B cell (primary cell): Measurements from ENCODE around the gene ADORA2B. TPM values are rescaled to one million over a fixed set of nuclear protein-coding genes. Genes with fewer than 3 reads are reported as not detected.

ENCODE experiments used
- ATAC-seq: fragments of 200-7000 bp; cut with Tn5 transposase; one replicate; pipeline ENCODE4 v1.10.0; 2021; ENCODE audit warnings: low read depth, mild to moderate bottlenecking, moderate number of reproducible peaks, moderate library complexity
- CTCF ChIA-PET: fragments of 350-600 bp; sonication (Branson Sonifier 250); formaldehyde crosslinking; loops from one replicate; lab custom pipeline; 2021; ENCODE audit warnings: antibody characterized with exemption, inconsistent platforms; lab: Charles Lee
- POLR2A ChIA-PET: fragments of 350-600 bp; sonication (Branson Sonifier 250); formaldehyde crosslinking; loops from one replicate; lab custom pipeline; 2021; ENCODE audit warnings: antibody characterized with exemption; lab: Charles Lee
- DNase-seq: peaks from one replicate; pipeline ENCODE4 v3.0.0; 2013
- H2AFZ ChIP-seq: 2 replicates; pipeline ENCODE4 v1.6.1; 2012; ENCODE audit warnings: mild to moderate bottlenecking, low read depth, low read length; ENCODE audit not compliant: insufficient read depth, poor library complexity, severe bottlenecking
- H3K27ac ChIP-seq, 2 donors: 1 replicate in 1 of 2; 2 replicates in 1 of 2; pipeline ENCODE4 v1.5.1; 2012 to 2013; ENCODE audit warnings: low read length in 2 of 2, mild to moderate bottlenecking in 2 of 2, moderate library complexity in 1 of 2
- H3K27me3 ChIP-seq, 4 experiments: fragments of 200-600 bp in 1 of 4; sonication (generic) in 1 of 4; replicated peaks in 1 of 4; 1 replicate in 2 of 4; 2 replicates in 2 of 4; pipeline versions ENCODE4 v1.6.1 to v1.7.0; 2013 to 2016; ENCODE audit warnings: low read length in 3 of 4, mild to moderate bottlenecking in 2 of 4, mixed read lengths in 1 of 4, moderate library complexity in 1 of 4; ENCODE audit not compliant: insufficient read depth in 4 of 4, control insufficient read depth in 3 of 4; ENCODE audit errors: control extremely low read depth in 1 of 4
- H3K36me3 ChIP-seq, 2 experiments: replicated peaks in 1 of 2; 1 replicate in 1 of 2; 2 replicates in 1 of 2; pipeline versions ENCODE4 v1.6.1 to v1.7.1; 2013; ENCODE audit warnings: low read length in 1 of 2; ENCODE audit not compliant: insufficient read depth in 2 of 2, control insufficient read depth in 1 of 2; ENCODE audit errors: control extremely low read depth in 1 of 2, extremely low read depth in 1 of 2
- H3K4me1 ChIP-seq, 2 donors: fragments of 200-600 bp in 1 of 2; sonication (generic) in 1 of 2; 1 replicate in 1 of 2; 2 replicates in 1 of 2; pipeline versions ENCODE4 v1.5.1 to v1.6.1; 2013 to 2017; ENCODE audit warnings: low read length in 2 of 2; ENCODE audit not compliant: control insufficient read depth in 2 of 2, insufficient read depth in 2 of 2
- H3K4me2 ChIP-seq: replicated peaks from 2 replicates; pipeline ENCODE3; 2012; ENCODE audit warnings: mild to moderate bottlenecking, low read depth, low read length; ENCODE audit not compliant: poor library complexity, severe bottlenecking
- H3K4me3 ChIP-seq, 5 experiments: fragments of 200-600 bp in 1 of 5; sonication (generic) in 1 of 5; 1 replicate in 3 of 5; 2 replicates in 2 of 5; pipeline versions ENCODE4 v1.5.1 to v1.7.0; 2011 to 2016; ENCODE audit warnings: low read length in 4 of 5, mild to moderate bottlenecking in 4 of 5, low read depth in 2 of 5, control low read depth in 1 of 5, moderate library complexity in 1 of 5; ENCODE audit not compliant: insufficient read depth in 1 of 5; ENCODE audit errors: control extremely low read depth in 1 of 5, extremely low read depth in 1 of 5
- H3K79me2 ChIP-seq: fragments of 200-600 bp; sonication (generic); one replicate; pipeline ENCODE4 v1.6.0; 2016; ENCODE audit warnings: low read length; ENCODE audit not compliant: control insufficient read depth, insufficient read depth
- H3K9ac ChIP-seq: fragments of 200-600 bp; sonication (generic); 2 replicates; pipeline ENCODE4 v1.6.1; 2017; ENCODE audit warnings: mild to moderate bottlenecking, low read length, moderate library complexity
- H3K9me3 ChIP-seq, 3 donors: one replicate each; pipeline versions ENCODE4 v1.6.1 to v1.7.1; 2013; ENCODE audit warnings: low read length in 2 of 3; ENCODE audit not compliant: control insufficient read depth in 2 of 3, insufficient read depth in 1 of 3; ENCODE audit errors: control extremely low read depth in 1 of 3
- H4K20me1 ChIP-seq: 2 replicates; pipeline ENCODE4 v1.6.0; 2012; ENCODE audit warnings: mild to moderate bottlenecking, low read length; ENCODE audit not compliant: insufficient read depth, control insufficient read depth, poor library complexity, severe bottlenecking
- H3K27ac Mint-ChIP-seq: one replicate; pipeline ENCODE4 v1.8.0; 2021; ENCODE audit warnings: mixed read lengths
- H3K27me3 Mint-ChIP-seq: one replicate; pipeline ENCODE4 v1.8.0; 2021; ENCODE audit warnings: mixed read lengths
- H3K4me1 Mint-ChIP-seq: one replicate; pipeline ENCODE4 v1.8.0; 2021; ENCODE audit warnings: mixed read lengths
- H3K4me3 Mint-ChIP-seq: one replicate; pipeline ENCODE4 v1.8.0; 2021; ENCODE audit warnings: mixed read lengths
- H3K9me3 Mint-ChIP-seq: one replicate; pipeline ENCODE4 v1.8.0; 2022; ENCODE audit warnings: mixed read lengths; ENCODE audit not compliant: insufficient read depth
- CTCF ChIP-seq: fragments of 200-600 bp; IDR thresholded peaks from one replicate; pipeline ENCODE4 v1.8.0; 2022; ENCODE audit warnings: antibody characterized with exemption, mild to moderate bottlenecking
- EZH2 ChIP-seq: IDR thresholded peaks from 2 replicates; pipeline ENCODE4 v1.6.1; 2012; ENCODE audit warnings: borderline replicate concordance, low read depth, mild to moderate bottlenecking, moderate library complexity, low read length; ENCODE audit not compliant: insufficient read depth, poor library complexity, severe bottlenecking
- WGBS: methylation state at CpG from one replicate; pipeline ENCODE4 v1.1.5; 2013; ENCODE audit warnings: missing lambda C conversion rate; ENCODE audit not compliant: insufficient coverage; 5-methylcytosine and 5-hydroxymethylcytosine counted together
- intact Hi-C: fragments of 100-400 bp; cut with micrococcal nuclease; formaldehyde crosslinking; loops from one replicate; pipeline ENCODE4 v1.10.0; 2022
- polyA plus RNA-seq: library from polyadenylated mRNA; depleted of rRNA; stranded (reverse); fragments of >200 nt; gene quantifications from 2 replicates; pipeline ENCODE4 v1.2.3, GENCODE V29; 2012
- total RNA-seq, 2 donors: library from RNA; stranded (reverse); fragments of 120-200 nt in 1 of 2; gene quantifications; 1 replicate in 1 of 2; 2 replicates in 1 of 2; pipeline versions ENCODE4 v1.2.3 to v1.2.4, GENCODE V29; 2013 to 2022

ADORA2B gene
- total and polyA plus RNA-seq, 2 donors (not counting 1 experiment from before 2014, with no cell fraction given), result not detected

- no peak for TF ChIP-seq EZH2
- TF ChIP-seq CTCF, result no peak
- no peak for DNase-seq
- peaks cover 22 to 26% of the 10 kb centered on the region in 2 donors for H3K4me1 ChIP-seq
- Mint-ChIP-seq H3K27ac (peak overlapping the region; percentile 90), H3K4me3 (peak overlapping the region; percentile 93), H3K27me3 (no peaks in the 10 kb centered on the region), H3K4me1 (peaks cover 32% of the 10 kb centered on the region), H3K9me3 (no peaks in the 10 kb centered on the region)
- peaks cover 20% of the 10 kb centered on the region for H3K79me2 ChIP-seq
- ATAC-seq, result no peak
- H3K36me3 ChIP-seq, result peaks cover 17 to 31% of the 10 kb centered on the region in 2 experiments
- H3K9ac ChIP-seq, result peak overlapping the region; percentile 84
- CTCF ChIA-PET, result interaction anchor here (1.0 to 4.4 kb wide), 3 partner anchors 12 to 742 kb away, joined by 3 to 15 read pairs (median 13); no protein-coding TSS in a partner anchor
- H3K4me3 ChIP-seq, result peak overlapping the region; percentile 61 to 89 (median 72)
- H3K27me3 ChIP-seq, result no peaks in the 10 kb centered on the region
- H2AFZ ChIP-seq, result peak overlapping the region; percentile 90
- H3K27ac ChIP-seq, result peak overlapping the region; percentile 73 to 85
- no peaks in the 10 kb centered on the region for H3K9me3 ChIP-seq
- POLR2A ChIA-PET, result interaction anchor here (0.6 kb wide), 1 partner anchor 228 kb away, joined by 3 read pairs; no protein-coding TSS in a partner anchor
- peaks cover 20% of the 10 kb centered on the region for H4K20me1 ChIP-seq
- WGBS, result under 1% methylated on average over 64 of the region's 64 CpGs
- H3K4me2 ChIP-seq, result peak overlapping the region; percentile 95
- intact Hi-C loops, result loop anchor here (5.0 kb wide), 1 partner anchor 318 kb away; the partner anchor contains the start of gene TRIM16
Observed at GRCh38 chr17:15999974-16000827, 55.3 kb downstream of the ADORA2B start.
